ENCODE measurements around the gene METTL15.

Gene METTL15

GRCh38 chr11:28104425-28104824 lies 3.8 kb upstream of the METTL15 start:
- no peak overlapping the region for H3K4me3 ChIP-seq (ENCODE audit: low read length)
- TF ChIP-seq CTCF (IDR thresholded peaks at IDR 0.05; ENCODE audit: insufficient read depth, low read depth, low read length, missing control alignments) = no peak
- no peak for DNase-seq (ENCODE audit: low read depth)

GRCh38 chr11:28104984-28105383 lies 3.2 kb upstream of the METTL15 start:
- TF ChIP-seq CTCF (IDR thresholded peaks at IDR 0.05; ENCODE audit: insufficient read depth, low read depth, low read length, missing control alignments) = no peak
- H3K4me3 ChIP-seq (ENCODE audit: low read length) = no peak overlapping the region
- DNase-seq (ENCODE audit: low read depth) = no peak

- H3K4me3 ChIP-seq (ENCODE audit: low read length) = no peak overlapping the region
- no peak for DNase-seq (ENCODE audit: low read depth)
- TF ChIP-seq CTCF (IDR thresholded peaks at IDR 0.05; ENCODE audit: insufficient read depth, low read depth, low read length, missing control alignments) = no peak
These were observed 2.3 kb upstream of the METTL15 start for GRCh38 chr11:28105869-28106268.

- DNase-seq (ENCODE audit: low read depth) = no peak
- TF ChIP-seq CTCF (IDR thresholded peaks at IDR 0.05; ENCODE audit: insufficient read depth, low read depth, low read length, missing control alignments) = no peak
- peak overlapping the region; percentile 51 for H3K4me3 ChIP-seq (ENCODE audit: low read length)
These were observed 1.7 kb upstream of the METTL15 start for GRCh38 chr11:28106353-28107043.

GRCh38 chr11:28107191-28107749 lies 918 bp upstream of the METTL15 start:
- peak overlapping the region; percentile 51 for H3K4me3 ChIP-seq (ENCODE audit: low read length)
- peak; percentile 24 for DNase-seq (ENCODE audit: low read depth)
- no peak for TF ChIP-seq CTCF (IDR thresholded peaks at IDR 0.05; ENCODE audit: insufficient read depth, low read depth, low read length, missing control alignments)

- peak overlapping the region; percentile 51 for H3K4me3 ChIP-seq (ENCODE audit: low read length)
- DNase-seq (ENCODE audit: low read depth) = no peak
- TF ChIP-seq CTCF (IDR thresholded peaks at IDR 0.05; ENCODE audit: insufficient read depth, low read depth, low read length, missing control alignments) = no peak
These were observed 770 bp downstream of the METTL15 start for GRCh38 chr11:28108958-28109357.
